Fibroblast of villous mesenchyme (primary cell): ENCODE data around the gene FABP3. TPM values are rescaled to one million over a fixed set of nuclear protein-coding genes. Genes with fewer than 3 reads are reported as not detected.

Experiments used
- DNase-seq: peaks from one replicate; pipeline ENCODE4 v3.0.0-alpha.2; 2010; ENCODE audit warnings: low read depth
- H3K4me3 ChIP-seq: 2 replicates; pipeline ENCODE4 v1.5.1; 2011; ENCODE audit warnings: low read depth, mild to moderate bottlenecking, low read length
- CTCF ChIP-seq: IDR thresholded peaks from 2 replicates; pipeline ENCODE4 v1.5.1; 2012; ENCODE audit warnings: low read depth, mild to moderate bottlenecking, low read length; ENCODE audit not compliant: insufficient read depth
- total RNA-seq: library from RNA; depleted of rRNA; stranded (reverse); fragments of >200 nt; gene quantifications from 2 replicates; pipeline ENCODE4 v1.2.3, GENCODE V29; 2012

The FABP3 gene
- total RNA-seq, 1 donor: 54.8 TPM

- no peak for TF ChIP-seq CTCF
- no peak for DNase-seq
- peak overlapping the region; percentile 56 for H3K4me3 ChIP-seq
Measured at GRCh38 chr1:31372751-31373055, 173 bp downstream of the FABP3 start.

- DNase-seq: no peak
- no peak for TF ChIP-seq CTCF
- no peak overlapping the region for H3K4me3 ChIP-seq
Measured at GRCh38 chr1:31372051-31372450, 825 bp downstream of the FABP3 start.

GRCh38 chr1:31371121-31371959, 1.5 kb downstream of the FABP3 start:
- no peak overlapping the region for H3K4me3 ChIP-seq
- no peak for DNase-seq
- TF ChIP-seq CTCF: no peak

- H3K4me3 ChIP-seq: no peak overlapping the region
- no peak for TF ChIP-seq CTCF
- no peak for DNase-seq
Measured at GRCh38 chr1:31370565-31370964, 2.3 kb downstream of the FABP3 start.

GRCh38 chr1:31370021-31370420, 2.9 kb downstream of the FABP3 start:
- DNase-seq: no peak
- no peak for TF ChIP-seq CTCF
- H3K4me3 ChIP-seq: no peak overlapping the region

GRCh38 chr1:31368611-31369107, 4.2 kb downstream of the FABP3 start:
- TF ChIP-seq CTCF: no peak
- H3K4me3 ChIP-seq: no peak overlapping the region
- no peak for DNase-seq

GRCh38 chr1:31366796-31367195, 6.1 kb downstream of the FABP3 start:
- no peak for TF ChIP-seq CTCF
- H3K4me3 ChIP-seq: no peak overlapping the region
- no peak for DNase-seq
